ENCODE measurements around the gene RNU1-4. TPM values are rescaled to one million over a fixed set of nuclear protein-coding genes. Genes with fewer than 3 reads are reported as not detected.

RNU1-4 gene
- total and polyA plus RNA-seq, 12 donors: under 0.01 to 5,330 (median 1,268) TPM; not detected in 4

Small RNA genes lying within 50 kb of the gene (small RNA-seq; reads per million reads assigned to genes)
- gene RNU1-4: 0 reads per million in 2 donors

Other genes starting within 250 kb of the RNU1-4 start
- gene RNU1-1, start 226.2 kb upstream of the RNU1-4 start, total RNA-seq: 1,000 to 10,000 TPM in 4 of 9 donors, 100 to 1,000 TPM in 1, under 1 TPM in 3, not detected in 1; under 0.01 to 5,330 (median 1,268) TPM
- not detected for gene RNU1-1, start 226.2 kb upstream of the RNU1-4 start, polyA plus RNA-seq
- gene NBPF1, start 127.0 kb upstream of the RNU1-4 start, total RNA-seq: 100 to 1,000 TPM in 4 of 9 donors, 10 to 100 TPM in 5; 46.4 to 205 (median 94.2) TPM
- gene NBPF1, start 127.0 kb upstream of the RNU1-4 start, polyA plus RNA-seq: 100 to 1,000 TPM in 1 of 3 donors, 10 to 100 TPM in 1, 1 to 10 TPM in 1; 7.9 to 185 (median 25.8) TPM
- 1,000 to 10,000 TPM in 4 of 9 donors, 100 to 1,000 TPM in 1, under 1 TPM in 3, not detected in 1; under 0.01 to 5,330 (median 1,268) TPM for gene RNU1-3, start 73.6 kb upstream of the RNU1-4 start, total RNA-seq
- not detected for gene RNU1-3, start 73.6 kb upstream of the RNU1-4 start, polyA plus RNA-seq
- 1,000 to 10,000 TPM in 4 of 9 donors, 100 to 1,000 TPM in 1, under 1 TPM in 3, not detected in 1; under 0.01 to 5,330 (median 1,268) TPM for gene RNU1-2, start 155.5 kb downstream of the RNU1-4 start, total RNA-seq
- not detected for gene RNU1-2, start 155.5 kb downstream of the RNU1-4 start, polyA plus RNA-seq
- 10 to 100 TPM in 7 of 9 donors, 1 to 10 TPM in 2; 5.6 to 34.0 (median 18.0) TPM for gene CROCC, start 181.4 kb downstream of the RNU1-4 start, total RNA-seq
- gene CROCC, start 181.4 kb downstream of the RNU1-4 start, polyA plus RNA-seq: 100 to 1,000 TPM in 1 of 3 donors, 10 to 100 TPM in 1, 1 to 10 TPM in 1; 2.3 to 151 (median 58.7) TPM
- gene MFAP2, start 240.1 kb downstream of the RNU1-4 start, total RNA-seq: 10 to 100 TPM in 1 of 9 donors, 1 to 10 TPM in 7, under 1 TPM in 1; 0.79 to 16.7 (median 4.3) TPM
- gene MFAP2, start 240.1 kb downstream of the RNU1-4 start, polyA plus RNA-seq: 10 to 100 TPM in 2 of 3 donors, 1 to 10 TPM in 1; 2.1 to 17.7 (median 12.3) TPM